NCI-H2196 treated with DMSO at 0.1 percent for 48 hours (cell line): ENCODE results near the gene ADGRG6.
"Not testable (repeated sequence)": the region's sequence is repeated elsewhere in the genome, so short reads cannot be mapped to it uniquely, and the experiment has no call there.

Experiments used
- DNase-seq: peaks from one replicate; lab custom pipeline; 2025; ENCODE audit not compliant: unreplicated experiment; lab: John Stamatoyannopoulos, UW

Gene ADGRG6

GRCh38 chr6:142406131-142406530 lies 104.3 kb downstream of the ADGRG6 start:
- no peak for DNase-seq

- DNase-seq, result no peak
Observed at GRCh38 chr6:142407685-142408273, 106.0 kb downstream of the ADGRG6 start.

GRCh38 chr6:142408409-142408808 lies 106.6 kb downstream of the ADGRG6 start:
- no peak for DNase-seq

GRCh38 chr6:142409794-142410193 lies 108.0 kb downstream of the ADGRG6 start:
- DNase-seq, result no peak

GRCh38 chr6:142411145-142411544 lies 109.3 kb downstream of the ADGRG6 start:
- DNase-seq, result no peak

- DNase-seq, result no peak
Observed at GRCh38 chr6:142412241-142412640, 110.4 kb downstream of the ADGRG6 start.

GRCh38 chr6:142412658-142413057 lies 110.9 kb downstream of the ADGRG6 start:
- DNase-seq, result no peak

GRCh38 chr6:142413111-142413510 lies 111.3 kb downstream of the ADGRG6 start:
- no peak for DNase-seq

- no peak for DNase-seq
Observed at GRCh38 chr6:142414462-142415250, 112.8 kb downstream of the ADGRG6 start.

- no peak for DNase-seq
Observed at GRCh38 chr6:142416179-142416578, 114.4 kb downstream of the ADGRG6 start.

GRCh38 chr6:142416686-142417085 lies 114.9 kb downstream of the ADGRG6 start:
- no peak for DNase-seq

GRCh38 chr6:142417331-142417750 lies 115.5 kb downstream of the ADGRG6 start:
- DNase-seq, result no peak

- DNase-seq, result no peak
Observed at GRCh38 chr6:142419071-142419470, 117.3 kb downstream of the ADGRG6 start.

GRCh38 chr6:142420802-142421201 lies 119.0 kb downstream of the ADGRG6 start:
- DNase-seq, result no peak

GRCh38 chr6:142421285-142422117 lies 119.7 kb downstream of the ADGRG6 start:
- no peak for DNase-seq

- not testable (repeated sequence) for DNase-seq
Observed at GRCh38 chr6:142426444-142427132, 124.8 kb downstream of the ADGRG6 start.

GRCh38 chr6:142428468-142428867 lies 126.7 kb downstream of the ADGRG6 start:
- not testable (repeated sequence) for DNase-seq

GRCh38 chr6:142429195-142429594 lies 127.4 kb downstream of the ADGRG6 start:
- no peak for DNase-seq

- no peak for DNase-seq
Observed at GRCh38 chr6:142433419-142433818, 131.6 kb downstream of the ADGRG6 start.

GRCh38 chr6:142438898-142439297 lies 137.1 kb downstream of the ADGRG6 start:
- no peak for DNase-seq
